GM18907 (cell line): ENCODE results near the gene HCN1.

Experiments used
- ATAC-seq: cut with Tn5 transposase; IDR thresholded peaks from one replicate; pipeline ENCODE4 v1.9.1; 2021; ENCODE audit warnings: mild to moderate bottlenecking, moderate library complexity; ENCODE audit not compliant: unreplicated experiment

The HCN1 gene

DNA sequence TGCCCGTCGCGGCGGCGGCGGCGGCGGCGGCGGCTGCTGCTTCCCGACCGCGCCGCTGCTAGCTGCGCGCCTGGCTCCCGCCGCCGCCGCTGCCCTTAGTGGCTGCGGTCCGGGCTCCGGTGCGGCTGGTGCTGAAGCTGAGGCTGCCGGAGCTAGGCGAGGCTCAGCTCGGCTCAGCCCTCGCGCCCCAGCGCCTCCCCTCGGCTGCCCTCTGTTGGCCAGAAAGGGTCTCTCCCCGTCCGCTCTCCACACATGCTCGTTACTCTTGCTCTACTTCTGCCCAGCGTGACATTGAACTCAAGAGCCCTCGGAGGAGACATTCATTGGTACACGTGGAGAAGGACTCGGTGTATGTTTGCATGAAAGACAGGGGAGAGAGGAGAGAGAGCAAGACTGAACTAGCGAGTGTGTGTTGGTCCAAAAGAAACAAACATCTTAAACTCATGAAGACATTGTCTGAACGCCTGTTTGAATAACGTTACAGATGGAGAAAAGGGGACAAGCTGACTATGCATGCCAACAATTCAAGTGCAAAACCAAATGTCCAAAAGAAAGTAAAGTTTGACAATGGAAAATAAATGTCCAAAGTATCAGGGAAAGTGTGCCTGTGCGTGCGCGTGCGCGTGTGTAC is at the start of gene HCN1:
Gene HCN1, minus strand, starts transcription at position 175 of the 631 bp plus-strand sequence.
- ATAC-seq: peak; percentile 87

DNA sequence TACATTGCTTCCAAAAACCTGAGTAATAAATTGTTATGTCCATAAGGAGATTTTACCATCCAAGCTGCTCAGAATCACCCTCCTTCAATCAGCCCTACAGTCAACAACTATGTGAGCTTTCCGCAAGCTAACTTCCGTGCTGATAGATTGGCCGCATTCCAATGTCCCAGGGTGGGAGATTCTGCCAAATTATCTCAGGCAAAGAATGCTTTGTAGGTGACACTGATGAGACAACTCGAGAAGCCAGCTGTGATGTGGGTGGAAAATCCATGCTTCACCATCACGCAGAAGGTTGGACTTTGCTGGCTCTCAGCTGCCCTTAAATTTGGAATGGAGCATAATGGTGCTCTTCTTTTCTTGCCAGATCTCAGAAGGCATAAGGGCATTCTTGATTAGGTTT is 44.9 kb upstream of the HCN1 start:
- no peak for ATAC-seq

DNA sequence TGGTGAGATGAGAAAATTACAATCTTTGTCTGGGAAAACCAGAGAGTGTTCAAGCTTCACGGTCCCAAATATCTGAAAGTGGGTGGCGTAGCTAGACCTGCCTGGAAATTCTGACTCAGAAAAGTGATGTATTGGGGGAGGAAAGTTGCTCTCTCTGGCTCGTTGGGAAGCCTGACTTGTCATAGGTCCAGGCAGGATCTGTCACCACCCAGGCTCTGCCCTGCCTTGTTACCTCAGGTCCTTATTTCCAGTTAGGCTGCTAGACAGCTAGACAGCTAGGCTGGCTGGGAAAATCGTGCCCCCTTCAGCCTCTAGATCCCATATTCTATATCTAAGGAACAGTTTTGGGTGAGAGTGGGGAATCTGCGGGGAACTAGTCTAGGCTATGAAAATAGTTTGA is 41.0 kb upstream of the HCN1 start:
- no peak for ATAC-seq

DNA sequence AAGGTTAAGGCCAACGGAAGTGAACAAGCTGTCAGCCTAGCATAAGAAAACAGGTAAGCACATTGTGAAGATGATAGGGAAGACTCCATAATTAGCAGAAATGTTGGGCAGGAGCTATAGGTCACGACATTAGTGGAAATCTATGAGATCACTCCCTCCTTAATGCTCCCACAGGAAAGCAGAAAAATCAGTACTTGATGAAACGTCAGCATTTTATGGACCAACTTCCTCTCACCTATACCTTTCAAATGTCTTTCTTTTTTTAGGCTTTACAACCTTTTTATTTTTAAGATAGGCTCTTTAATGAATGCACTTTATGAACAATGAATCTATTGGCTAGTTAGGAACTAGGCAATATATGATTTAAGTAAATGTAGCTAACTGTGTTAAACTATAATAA is 29.4 kb upstream of the HCN1 start:
- no peak for ATAC-seq

DNA sequence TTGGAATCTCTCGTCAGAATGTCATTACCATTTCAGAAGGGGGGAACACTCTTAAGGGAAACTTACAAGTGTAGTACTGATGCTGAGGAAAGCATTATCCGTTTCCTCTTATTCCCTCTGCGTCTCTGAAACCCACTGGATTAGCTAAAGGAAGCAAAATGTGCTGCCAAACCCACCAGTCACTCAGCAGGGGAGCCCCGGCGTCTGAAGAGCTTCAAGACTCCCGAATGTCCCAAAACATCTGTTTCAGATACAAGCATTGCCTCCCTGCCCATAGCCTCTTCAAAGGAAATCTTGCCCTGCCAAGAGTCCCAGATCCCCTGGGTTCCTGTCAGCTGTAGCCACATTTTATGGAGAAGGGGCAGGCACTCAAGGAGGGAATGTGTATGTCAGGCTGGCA is 1.0 kb upstream of the HCN1 start:
- no peak for ATAC-seq

DNA sequence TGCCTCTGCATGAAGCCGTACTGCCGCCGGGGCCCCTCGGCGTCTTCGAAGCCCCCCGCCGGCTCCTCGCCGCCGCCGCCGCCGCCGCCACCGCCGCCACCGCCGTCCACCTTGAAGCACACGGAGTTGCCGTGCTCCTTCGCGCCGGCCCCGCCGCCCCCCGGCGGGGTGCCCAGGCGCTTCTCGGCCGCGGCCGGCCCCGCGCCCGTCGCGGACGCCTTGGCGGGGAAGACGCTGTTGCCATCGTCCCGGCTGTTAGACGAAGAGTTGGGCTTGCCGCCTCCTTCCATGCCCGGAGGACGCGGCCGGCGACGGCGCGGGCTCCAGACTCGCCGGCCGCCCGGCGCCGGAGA is 400 bp downstream of the HCN1 start:
- ATAC-seq: peak; percentile 18

DNA sequence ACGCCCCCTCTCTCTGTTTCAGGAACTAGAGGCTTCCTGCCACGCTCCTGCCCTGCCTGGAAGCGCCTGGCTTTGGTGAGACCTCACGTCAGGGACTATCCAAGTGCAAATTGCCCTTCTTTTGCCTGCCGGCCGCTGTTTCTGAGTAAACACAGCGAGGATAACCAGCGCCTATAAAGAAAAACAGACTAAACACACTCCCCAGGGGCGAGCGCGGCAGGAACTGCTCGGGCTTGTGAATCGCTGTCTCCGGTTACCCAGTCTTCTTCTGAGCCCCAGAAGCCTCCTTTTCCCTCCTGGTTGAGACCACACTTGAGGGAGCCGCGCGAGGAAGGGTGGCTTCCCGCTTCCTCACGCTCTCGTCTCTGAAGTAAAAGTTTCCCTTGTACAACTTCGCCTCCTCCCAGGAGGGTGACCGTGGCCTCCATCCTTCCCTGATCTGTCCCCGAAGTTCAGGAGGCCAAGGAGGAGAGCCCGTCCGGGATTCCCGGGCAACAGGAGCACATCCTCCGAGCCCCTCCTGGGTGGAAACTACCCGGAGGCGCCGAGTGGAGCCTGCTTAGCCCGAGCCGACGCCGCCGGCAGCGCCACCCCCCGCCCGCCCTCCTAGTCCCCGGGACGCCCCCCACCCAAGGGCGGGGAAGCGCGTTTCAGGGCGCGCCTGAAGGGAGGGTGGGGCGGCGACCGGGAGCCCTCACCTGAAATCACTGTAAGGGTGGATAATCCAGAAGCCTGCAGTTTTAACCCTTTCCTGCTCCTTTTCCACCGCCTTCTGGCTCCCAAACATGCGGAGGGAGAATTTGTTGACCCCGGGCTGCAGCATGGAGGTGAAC is 993 bp downstream of the HCN1 start:
- no peak for ATAC-seq

DNA sequence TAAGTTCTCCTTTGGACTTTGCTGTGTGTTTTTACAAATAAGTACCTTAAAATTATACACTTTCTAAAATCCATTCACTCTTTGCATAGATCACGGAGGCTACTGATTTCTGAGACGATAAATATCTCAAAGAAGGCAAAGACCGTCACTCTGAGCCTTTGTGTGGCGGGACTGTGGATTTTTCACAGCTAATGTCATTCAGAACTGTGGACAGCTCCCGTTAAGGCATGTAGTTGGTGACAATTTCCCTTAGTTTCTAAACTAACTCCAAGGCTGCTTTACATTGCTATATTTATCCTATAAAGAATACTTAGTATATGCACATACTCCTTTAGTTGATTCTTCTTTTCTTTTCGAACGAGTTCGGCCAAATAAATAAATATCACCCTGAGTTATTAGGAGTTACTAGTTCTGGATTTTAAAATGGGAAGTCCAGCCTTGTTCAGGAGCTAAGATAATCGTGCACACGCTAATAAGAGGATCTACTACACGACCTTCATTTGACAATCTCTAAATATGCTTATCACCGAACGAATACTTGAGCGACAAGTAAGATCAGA is 1.8 kb downstream of the HCN1 start:
- no peak for ATAC-seq

DNA sequence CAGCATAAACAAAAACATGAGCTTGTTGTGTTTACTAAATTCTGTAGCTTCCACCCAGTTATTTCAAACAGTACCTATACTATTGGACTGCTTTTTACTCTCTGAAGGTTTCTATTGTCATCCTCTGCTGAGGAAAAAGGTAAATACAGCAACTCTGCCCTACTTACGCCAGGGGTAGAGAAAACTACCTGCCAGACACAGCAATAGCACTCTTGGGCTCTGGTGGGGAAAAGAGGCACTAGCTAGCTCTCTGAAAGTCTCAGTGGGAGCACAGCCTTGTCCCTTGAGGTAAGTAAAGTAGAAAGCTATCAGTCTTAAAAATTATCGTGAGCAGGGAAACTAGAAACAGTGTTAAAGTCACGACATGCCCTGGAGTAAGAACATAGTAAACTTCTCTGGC is 3.7 kb downstream of the HCN1 start:
- no peak for ATAC-seq

DNA sequence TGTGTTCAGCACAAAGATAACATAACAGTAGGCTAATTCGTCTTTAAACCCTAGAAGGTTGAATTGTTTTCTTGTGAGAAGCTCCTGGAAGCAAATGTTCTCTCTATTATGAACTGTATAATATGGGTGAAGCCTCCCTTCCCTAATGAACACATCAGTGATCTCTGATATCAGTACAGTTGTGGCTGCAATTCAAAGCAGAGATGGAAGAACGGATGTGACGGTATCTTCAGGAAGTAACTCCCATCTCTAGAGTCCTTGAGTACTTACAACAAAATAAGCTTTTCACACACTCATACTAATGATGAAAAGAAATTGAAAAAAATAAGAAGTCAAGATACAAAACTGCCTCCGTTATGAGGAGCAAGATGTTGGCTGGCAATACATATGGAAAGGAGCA is 4.5 kb downstream of the HCN1 start:
- ATAC-seq: no peak

DNA sequence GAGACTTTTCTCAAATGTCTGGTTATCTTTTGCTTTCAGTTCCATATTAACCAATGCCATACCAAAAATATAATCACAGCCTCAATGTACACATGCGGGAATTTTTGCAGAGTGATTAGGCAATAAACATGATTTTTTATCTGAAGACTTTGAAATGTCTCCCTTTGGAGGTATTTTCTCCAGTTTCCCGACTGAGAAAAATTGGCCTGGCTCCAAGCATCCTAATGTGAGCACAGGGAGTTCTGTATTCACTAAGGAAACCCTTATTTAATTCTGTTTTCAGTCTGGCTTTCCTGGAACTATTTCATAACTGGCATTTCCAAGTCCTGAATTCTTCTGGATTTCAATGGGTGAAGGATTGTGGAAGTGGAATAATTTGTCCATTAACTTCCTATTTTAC is 8.5 kb downstream of the HCN1 start:
- ATAC-seq: no peak

DNA sequence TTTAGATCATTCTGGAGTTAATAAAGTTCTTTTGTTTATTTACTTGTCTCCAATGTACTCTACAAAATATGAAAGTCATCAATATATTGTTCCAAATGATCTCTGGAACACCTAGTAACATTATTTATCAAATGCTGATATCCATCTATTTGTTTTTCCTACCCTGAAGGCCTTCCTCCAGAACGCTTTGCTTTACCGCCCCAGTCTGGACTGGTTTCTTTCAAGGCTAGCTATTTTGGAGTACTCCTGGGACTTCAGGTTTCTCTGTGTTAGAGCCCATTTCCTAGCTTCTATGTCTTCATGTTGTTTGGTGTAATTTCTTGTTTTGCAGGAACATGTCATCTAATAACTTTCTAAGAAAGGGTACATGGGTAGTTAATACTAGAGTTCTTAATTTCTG is 9.6 kb downstream of the HCN1 start:
- no peak for ATAC-seq

DNA sequence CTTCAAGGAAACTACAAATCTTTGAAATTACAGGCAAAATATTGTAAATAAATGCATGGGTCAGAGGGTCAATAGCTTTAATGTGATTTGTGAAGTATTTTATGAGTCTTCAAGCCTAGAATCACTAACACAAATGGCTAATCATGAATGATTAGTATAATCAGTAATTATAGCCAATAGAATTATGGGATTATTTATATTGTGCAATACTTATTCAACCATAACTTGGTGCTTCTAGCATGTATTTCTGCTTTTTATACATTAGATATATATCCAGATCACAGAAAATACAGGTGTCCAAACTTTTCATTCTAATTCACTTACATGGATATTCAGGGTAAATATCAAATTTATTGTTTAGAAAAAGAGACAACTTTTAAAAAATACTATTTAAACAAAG is 12.1 kb downstream of the HCN1 start:
- ATAC-seq: no peak

DNA sequence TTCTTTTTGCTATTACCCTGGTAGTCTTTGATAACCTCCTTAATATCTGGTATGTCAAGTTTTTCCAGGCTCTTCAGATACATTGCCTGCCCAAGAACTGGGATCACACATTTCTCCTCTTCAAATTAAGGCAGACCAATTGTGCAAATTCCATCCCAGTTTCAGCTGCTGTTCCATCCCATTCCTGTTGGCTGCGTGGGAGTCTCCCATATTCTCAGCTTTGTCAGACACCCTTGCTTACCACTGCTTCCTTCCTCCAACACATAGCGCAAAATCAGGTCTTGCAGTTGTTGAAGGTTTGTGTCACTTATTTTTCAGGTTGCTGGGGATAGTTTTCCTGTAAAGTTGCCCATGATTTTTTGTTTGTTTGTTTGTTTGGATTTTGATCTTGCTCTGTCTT is 15.2 kb downstream of the HCN1 start:
- ATAC-seq: no peak

DNA sequence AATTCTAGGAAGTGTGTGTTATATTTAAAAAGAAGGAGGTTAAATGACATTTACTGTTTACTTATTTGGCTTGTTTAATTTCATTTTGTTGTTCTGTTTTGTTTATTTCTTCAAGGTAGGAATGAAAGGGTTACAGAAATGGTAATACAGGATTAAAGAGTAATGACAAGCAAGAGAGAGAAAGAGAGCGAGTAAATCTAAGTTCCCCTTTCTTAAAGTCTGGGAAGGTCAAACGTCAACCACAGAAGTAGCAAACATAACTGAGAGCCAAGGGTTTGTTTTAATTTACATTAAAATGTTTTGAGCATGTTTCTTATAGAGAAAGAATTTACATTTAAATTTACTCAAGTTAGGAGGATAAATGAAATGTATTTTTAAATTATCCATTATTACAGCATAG is 18.7 kb downstream of the HCN1 start:
- no peak for ATAC-seq

DNA sequence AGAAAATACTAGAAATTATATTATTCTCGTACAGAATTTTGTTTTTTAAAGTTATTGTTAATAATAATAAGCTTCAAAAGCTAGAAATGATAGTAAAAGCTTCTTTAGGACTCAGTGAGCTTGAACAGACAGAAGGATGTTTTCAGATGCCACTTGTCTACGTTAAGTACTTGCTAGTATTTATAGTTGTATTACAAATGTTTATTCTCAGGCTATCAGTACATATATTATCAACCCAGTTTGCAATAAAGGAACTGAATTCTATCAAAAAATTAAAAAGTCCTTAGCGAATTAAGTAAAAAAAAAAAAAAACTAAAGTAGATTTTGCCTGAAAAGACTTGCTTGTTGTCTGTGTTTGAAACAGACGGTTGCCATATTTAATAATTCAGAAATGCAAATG is 23.9 kb downstream of the HCN1 start:
- no peak for ATAC-seq

DNA sequence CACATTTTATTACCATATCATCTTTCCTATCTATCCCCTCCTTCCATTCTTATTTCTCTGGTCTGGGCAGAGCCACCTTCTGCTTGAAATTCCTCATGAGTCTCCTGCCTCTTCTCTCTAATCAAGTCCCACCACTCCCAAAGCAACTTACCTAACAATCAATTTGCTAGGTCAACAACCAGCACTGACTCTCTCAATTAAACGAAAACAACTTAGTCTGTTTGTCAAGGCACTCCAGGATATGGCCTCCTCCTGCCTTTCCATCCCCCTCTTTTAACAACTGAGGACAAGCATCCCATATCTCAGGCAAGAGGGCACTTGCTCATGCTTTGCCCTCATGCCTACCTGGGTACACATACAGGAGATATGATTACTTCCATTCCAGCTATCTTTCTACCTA is 47.4 kb downstream of the HCN1 start:
- ATAC-seq: no peak

DNA sequence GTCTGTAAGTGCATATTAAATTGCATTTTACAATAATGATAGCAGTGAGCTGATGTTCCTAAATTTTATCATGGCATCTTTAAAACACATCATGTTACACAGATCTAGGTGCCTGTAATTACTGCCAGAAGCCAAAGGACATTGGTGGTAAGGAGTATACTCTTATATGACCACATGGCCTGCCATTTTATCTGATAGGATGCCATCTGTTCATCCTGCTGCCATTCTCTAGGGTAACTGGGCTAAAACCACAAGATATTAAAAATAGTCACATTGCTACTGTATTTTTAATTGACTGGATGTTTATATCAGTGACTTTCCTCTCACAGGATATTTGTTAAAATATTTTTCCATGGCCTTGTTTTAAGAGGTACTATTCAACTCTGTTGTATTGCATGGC is 53.1 kb downstream of the HCN1 start:
- no peak for ATAC-seq

DNA sequence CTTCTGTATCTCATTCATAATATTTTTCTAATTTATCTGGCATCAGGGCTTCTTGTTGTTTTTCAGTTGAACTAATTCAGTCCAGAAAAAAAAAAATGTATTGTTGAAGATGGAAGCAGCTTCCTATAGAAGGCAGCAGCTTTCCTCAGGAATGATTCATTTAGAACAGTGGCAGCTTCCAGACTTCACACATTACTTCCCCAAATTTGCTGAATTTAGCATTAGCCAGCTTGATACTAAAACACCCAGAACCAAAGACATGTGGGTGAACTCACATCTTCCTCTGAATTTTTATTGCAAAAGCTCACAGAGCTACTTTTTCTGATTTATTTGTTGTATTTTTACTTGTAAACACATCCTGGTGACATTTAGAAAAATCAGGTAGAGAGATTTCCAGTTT is 53.8 kb downstream of the HCN1 start:
- ATAC-seq: no peak

DNA sequence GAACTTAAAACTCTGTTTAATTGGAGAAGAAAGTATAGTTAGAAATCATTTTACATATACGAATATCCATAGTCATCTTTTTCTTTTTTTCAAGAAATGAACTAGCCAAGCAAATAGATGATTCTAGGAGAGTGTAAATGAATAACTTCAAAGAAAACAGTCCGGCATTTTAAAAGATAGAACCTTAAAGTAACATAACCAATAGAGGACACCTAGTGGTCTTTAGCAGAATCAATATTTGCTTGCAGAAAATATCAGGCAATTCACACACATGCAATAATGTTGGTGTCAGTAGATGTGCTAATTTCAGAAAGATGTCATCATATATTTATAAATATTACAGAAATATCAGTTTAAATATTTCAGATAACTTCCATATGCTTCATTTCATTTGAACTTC is 57.1 kb downstream of the HCN1 start:
- ATAC-seq: no peak

DNA sequence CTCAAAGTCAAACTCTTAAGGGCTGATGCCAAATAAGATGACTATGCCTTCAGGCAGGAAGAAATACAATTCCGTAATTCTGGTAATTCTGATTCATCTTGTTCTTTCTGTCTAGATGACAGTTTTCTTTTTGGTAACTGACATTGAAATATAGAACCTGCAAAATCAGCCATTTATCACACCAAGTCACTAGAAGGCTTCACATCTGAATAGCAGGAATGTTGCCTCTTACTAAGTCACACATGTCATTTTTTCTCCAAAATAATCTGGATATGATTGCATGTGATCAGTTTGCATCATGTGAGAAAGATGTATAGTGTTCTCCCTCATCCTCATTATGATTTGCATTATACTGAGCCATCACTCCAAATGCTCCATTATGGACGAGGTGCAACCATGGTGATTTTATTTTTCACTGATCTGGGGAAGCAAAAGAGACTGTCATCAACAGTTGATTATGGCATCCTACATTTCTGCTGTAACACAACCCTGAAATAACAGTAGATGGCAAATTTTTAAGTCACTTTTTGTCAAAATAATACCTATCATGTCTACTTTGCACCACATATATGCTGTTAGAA is 69.0 kb downstream of the HCN1 start:
- no peak for ATAC-seq

DNA sequence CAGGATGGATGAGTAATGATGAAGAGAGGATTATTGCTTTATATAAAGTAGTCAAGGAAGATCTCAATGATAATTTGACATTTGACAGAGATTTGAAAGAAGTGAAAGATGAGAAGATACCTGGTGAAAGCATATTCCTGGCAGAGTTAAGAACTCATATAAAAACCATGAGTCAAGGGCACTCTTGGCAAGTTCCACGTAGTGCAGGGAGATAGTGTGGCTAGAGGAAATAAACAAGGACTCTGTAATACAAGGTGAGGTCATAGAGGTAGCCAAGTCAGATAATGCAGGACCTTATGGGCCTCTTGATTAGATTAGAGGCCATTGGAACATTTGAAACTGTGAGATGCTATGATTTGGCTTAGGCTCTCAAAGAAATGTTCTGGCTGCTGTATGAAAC is 72.3 kb downstream of the HCN1 start:
- ATAC-seq: no peak
